IPS DF 4.7 (cell line): ENCODE results near the gene TEPSIN.

Source experiments
- DNase-seq: peaks from one replicate; pipeline ENCODE4 v3.0.0-alpha.2; 2013; ENCODE audit warnings: low spot score; ENCODE audit errors: extremely low read depth

The TEPSIN gene

DNA sequence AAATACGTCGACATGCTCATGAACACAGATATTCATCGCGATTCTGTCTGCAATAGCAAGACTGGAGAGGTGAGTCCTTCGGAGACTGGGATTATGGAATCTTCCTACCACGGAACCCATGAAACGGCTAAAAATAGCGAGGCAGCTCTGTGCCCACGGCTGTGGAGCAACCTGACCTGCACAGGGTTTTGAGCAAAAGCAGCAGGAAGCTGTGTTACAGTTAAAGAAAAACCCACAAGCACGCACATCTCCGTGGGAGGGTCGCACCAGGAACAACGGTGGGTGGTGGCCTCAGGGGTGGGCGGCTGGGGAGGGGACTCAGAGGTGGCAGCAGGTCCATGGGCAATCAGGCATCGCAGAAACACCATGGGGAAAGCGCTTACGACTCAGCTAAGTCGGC, 31.4 kb upstream of the TEPSIN start:
- DNase-seq: no peak

DNA sequence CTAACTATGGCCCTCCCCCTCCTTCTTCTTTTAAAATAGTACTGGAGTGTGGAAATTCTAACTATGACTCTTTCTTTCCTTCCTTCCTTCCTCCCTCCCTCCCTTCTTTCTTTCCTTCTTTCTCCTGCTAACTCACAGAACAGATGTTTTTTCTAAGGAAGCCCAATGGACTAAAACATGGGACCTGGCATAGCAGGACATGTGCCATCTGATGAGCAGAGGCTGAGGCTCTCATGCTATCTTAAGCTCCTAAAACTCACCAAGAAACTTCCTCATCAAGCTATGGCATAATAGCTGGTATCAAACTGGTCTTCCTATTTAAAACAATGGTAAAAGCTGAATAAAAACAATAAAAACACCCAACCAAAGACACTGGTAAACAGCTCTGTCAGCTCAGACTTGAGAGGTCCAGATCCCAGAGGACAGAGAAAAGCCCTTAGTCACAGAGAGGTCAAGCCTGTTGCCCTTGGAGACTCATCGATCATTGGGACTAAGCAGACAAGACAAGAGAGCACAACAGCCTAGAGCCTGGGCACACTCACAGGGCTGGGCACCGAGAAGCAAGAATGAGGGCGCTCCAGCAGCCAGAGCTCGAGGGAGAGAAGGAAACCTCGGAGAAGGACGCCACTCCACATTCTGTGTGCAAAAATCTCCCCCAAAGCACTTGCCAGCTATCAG, 28.7 kb upstream of the TEPSIN start:
- no peak for DNase-seq

- no peak for DNase-seq
These were observed 26.7 kb upstream of the TEPSIN start for GRCh38 chr17:81265576-81265975.

- no peak for DNase-seq
These were observed 25.8 kb upstream of the TEPSIN start for GRCh38 chr17:81264640-81265039.

- no peak for DNase-seq
These were observed 24.7 kb upstream of the TEPSIN start for GRCh38 chr17:81263371-81264181.

GRCh38 chr17:81261582-81262336, 22.9 kb upstream of the TEPSIN start:
- DNase-seq: no peak

DNA sequence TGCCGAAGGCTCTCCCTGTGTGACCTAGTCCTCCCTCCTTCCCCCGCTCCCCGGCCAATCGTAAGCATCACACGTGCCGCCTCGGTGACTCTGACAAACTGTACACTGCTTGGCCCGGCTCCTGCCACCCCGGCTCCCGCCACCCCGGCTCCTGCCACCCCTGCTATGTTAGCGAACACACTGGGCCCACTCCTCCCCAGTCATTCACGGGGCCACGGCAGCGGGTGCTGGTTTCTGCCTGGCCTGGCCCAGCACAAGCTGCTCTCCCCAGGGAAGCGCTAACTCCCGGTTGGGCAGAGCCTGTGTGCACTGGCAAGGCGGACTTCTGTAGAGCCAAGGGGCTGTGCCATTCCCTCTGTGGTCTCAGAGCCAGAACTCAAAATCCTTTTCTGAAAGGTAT, 22.2 kb upstream of the TEPSIN start:
- no peak for DNase-seq

GRCh38 chr17:81260641-81261040, 21.8 kb upstream of the TEPSIN start:
- no peak for DNase-seq

DNA sequence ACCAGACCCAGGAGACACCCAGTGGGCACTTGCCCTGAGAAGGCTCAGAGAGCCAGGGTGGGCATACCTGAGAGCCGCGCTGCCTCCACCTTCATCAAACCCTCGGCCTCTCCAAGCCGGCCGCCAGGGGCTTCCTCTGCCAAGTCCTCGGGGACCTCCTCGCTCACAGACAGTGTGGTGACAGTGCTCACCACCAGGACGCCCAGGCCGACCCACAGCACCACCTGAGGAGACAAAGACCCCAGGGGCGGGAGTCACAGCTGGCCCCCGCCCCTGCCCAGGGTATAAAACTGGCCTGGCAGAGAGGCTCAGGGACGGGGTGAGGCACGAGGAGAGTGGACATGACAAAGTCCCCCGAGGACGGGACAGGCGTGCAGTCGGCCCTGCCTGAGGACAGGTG, 21.3 kb upstream of the TEPSIN start:
- no peak for DNase-seq

DNA sequence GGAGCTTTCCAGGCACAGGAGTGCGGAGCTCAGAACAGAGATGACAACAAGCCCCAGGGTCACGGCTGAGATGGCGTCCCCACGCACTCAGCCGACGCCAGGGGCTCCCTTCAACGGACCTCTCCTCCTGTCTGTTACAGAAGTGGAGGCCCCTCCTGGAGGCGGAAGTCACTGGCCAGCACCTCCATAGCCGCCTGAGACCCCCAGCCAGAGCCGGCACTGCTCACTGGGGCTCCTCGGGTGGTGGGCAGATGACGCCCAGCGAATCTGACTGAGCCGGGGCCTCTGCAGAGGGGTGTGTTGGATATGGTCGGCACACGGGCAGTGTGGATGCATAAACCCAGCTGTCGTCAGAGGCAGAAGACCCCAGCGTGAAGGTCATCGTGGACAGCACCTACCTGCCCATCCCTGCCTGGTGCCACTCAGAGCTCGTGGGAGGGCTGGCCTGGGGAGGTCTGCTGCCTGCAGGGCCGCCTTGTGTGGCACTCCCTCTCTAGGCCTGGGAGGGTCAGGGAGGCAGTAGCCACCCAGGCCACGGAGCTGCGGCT, 20.3 kb upstream of the TEPSIN start:
- DNase-seq: no peak

DNA sequence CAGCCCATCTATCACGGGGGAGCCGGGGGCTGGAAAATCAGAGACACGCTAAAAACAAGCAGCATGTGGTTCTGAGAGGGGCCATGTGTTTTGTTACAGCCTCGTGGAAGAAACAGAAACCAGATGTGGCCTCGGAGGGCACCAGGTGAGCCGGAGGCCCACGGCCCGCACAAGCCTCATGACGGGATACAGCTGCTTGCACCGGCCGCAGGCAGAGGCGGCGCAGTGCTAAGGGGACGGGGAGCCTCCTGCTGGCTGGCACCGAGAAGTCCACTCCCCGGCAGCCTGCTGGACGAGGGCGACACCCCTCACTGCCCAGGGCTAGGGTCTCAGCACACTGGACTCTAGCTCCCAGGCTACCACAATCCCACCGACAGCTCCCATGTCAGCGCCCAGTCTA, 19.4 kb upstream of the TEPSIN start:
- no peak for DNase-seq

GRCh38 chr17:81257533-81257932, 18.7 kb upstream of the TEPSIN start:
- DNase-seq: no peak

GRCh38 chr17:81256616-81257015, 17.8 kb upstream of the TEPSIN start:
- DNase-seq: no peak

DNA sequence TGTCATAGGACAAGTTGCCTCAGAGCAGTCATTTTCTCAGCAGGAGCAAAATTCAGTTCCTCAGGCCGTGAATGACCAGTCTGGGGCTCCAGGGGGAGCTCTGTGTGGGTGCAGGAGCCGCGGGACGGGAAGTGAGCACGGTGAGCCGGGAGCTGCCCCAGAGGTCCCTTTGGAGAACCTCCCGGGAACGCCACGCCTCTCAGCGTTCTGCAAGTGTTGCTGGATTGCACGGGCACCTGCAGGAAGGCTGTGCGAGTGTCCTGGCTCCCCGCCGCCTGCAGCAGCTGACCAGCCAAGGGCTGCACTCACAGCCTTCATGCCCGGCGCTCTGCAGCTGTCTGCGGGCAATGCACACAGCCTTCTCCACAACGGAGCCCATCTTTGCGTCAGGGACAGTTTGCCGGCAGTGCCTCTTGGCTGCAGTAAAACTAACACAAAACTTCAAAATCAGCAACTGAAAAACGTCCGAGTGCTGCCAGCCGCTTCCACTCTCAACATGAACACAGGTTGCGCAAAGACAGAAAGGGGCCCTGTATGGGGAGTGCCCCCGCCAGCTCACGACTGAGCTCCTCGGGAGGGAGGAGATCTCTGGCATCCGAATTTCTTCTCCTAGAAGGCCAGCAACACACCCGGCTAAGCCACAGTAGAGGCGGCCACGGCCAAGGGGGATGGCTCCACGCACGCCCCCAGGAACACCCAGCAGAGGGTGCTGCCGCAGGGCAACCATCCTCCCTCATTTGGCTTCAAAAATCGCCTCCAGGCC, 16.3 kb upstream of the TEPSIN start:
- DNase-seq: no peak

DNA sequence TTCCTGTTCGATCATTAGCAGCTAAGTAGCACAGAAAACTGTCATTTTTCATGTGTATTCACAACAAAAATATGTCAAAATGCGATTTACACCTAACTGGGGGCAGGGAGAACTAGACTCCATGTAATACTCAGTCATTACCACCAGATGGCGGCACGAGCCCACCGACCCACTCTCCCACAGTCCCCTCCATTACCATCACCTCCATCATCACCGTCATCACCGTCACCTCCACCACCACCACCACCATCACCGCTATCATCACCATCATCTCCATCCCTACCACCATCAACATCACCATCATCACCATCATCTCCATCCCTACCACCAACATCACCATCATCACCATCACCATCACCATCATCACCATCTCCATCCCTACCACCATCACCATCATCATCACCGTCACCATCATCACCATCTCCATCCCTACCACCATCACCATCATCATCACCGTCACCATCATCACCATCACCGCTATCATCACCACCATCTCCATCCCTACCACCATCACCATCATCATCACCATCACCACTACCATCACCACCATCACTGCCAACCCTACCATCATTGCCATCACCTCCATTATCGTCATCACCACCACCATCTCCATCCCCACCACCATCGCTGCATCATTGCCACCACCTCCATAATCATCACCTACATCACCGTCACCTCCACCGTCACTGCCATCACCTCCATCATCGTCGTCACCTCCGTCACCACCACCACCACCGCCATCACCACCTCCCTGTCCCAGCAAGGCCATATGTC, 14.7 kb upstream of the TEPSIN start:
- no peak for DNase-seq

GRCh38 chr17:81252987-81253329, 14.1 kb upstream of the TEPSIN start:
- DNase-seq: no peak

- DNase-seq: no peak
These were observed 13.6 kb upstream of the TEPSIN start for GRCh38 chr17:81252326-81252986.

GRCh38 chr17:81251709-81252301, 12.9 kb upstream of the TEPSIN start:
- DNase-seq: no peak

DNA sequence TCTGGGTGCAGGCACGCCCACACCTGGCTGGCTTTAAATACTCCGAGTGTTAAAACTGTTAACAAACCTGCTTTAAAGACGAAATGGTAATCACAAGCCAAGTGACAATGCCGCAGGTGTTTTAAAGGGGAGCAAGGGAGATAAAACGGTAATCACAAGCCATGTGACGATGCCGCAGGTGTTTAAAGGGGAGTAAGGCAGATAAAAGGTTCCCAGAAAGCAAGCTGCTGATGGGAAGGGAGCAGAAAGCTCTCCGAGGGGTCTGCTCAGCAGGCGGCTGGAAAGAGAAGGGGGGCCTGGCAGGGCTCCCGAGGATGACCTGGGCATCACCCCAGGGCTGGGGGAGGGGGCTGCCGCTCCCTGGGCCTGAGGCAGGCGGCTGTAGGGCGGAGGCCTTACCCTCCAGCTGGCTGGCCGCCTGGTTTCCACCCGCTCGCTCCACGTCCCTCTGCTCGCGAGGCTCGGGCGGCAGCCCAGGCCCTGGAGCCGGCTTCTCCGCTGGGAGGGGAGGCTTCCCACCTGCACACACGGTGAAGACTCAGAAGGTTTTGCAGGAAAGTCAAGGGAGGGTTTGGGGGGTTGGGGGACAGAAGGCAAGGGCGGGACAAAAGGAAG, 12.3 kb upstream of the TEPSIN start:
- DNase-seq: no peak
